Neural cell (in vitro differentiated cells): Measurements from ENCODE around the gene PCSK4. TPM values are rescaled to one million over a fixed set of nuclear protein-coding genes. Genes with fewer than 3 reads are reported as not detected.
"Not testable (repeated sequence)": the region's sequence is repeated elsewhere in the genome, so short reads cannot be mapped to it uniquely, and the experiment has no call there.

Experiments used
- H2AFZ ChIP-seq: fragments of 200-600, 300-800 bp; sonication (generic), shearing (Covaris generic); 2 replicates; pipeline ENCODE4 v1.6.0; 2014; ENCODE audit warnings: low read depth, mild to moderate bottlenecking, antibody characterized with exemption, low read length, moderate library complexity
- H3F3A ChIP-seq: fragments of 200-600 bp; shearing (Covaris generic); 2 replicates; pipeline ENCODE4 v1.6.1; 2016; ENCODE audit warnings: mild to moderate bottlenecking, moderate library complexity, mixed read lengths, antibody characterized with exemption, low read length; ENCODE audit not compliant: insufficient read depth, poor library complexity, severe bottlenecking
- H3K27ac ChIP-seq: fragments of 200-600, 300-800 bp; sonication (generic), shearing (Covaris generic); 2 replicates; pipeline ENCODE4 v1.5.1; 2014; ENCODE audit warnings: mild to moderate bottlenecking, low read length, moderate library complexity
- H3K27me3 ChIP-seq: fragments of 300-800, 200-600 bp; sonication (generic), shearing (Covaris generic); 2 replicates; pipeline ENCODE4 v1.6.0; 2014; ENCODE audit warnings: mild to moderate bottlenecking, low read depth, low read length, moderate library complexity; ENCODE audit not compliant: insufficient read depth
- H3K36me3 ChIP-seq: fragments of 300-800, 200-600 bp; sonication (generic), shearing (Covaris generic); 2 replicates; pipeline ENCODE4 v1.5.1; 2014; ENCODE audit warnings: mild to moderate bottlenecking, antibody characterized with exemption, low read length, moderate library complexity; ENCODE audit not compliant: insufficient read depth
- H3K4me2 ChIP-seq: fragments of 300-800, 200-600 bp; sonication (generic), shearing (Covaris generic); 2 replicates; pipeline ENCODE4 v1.6.0; 2014; ENCODE audit warnings: mild to moderate bottlenecking, low read length
- H3K4me3 ChIP-seq: fragments of 300-800, 200-600 bp; sonication (generic), shearing (Covaris generic); 2 replicates; pipeline ENCODE4 v1.5.1; 2014; ENCODE audit warnings: mild to moderate bottlenecking, low read length, moderate library complexity
- H3K79me2 ChIP-seq: fragments of 200-600 bp; shearing (Covaris generic); replicated peaks from 2 replicates; pipeline ENCODE4 v1.6.0; 2014; ENCODE audit warnings: mild to moderate bottlenecking, low read length, moderate library complexity; ENCODE audit not compliant: insufficient read depth
- H3K9ac ChIP-seq: fragments of 300-800, 200-600 bp; sonication (generic), shearing (Covaris generic); 2 replicates; pipeline ENCODE4 v1.6.1; 2016; ENCODE audit warnings: mild to moderate bottlenecking, low read length, mixed read lengths
- H3K9me2 ChIP-seq: fragments of 200-600 bp; shearing (Covaris generic); 2 replicates; pipeline ENCODE4 v1.6.1; 2016; ENCODE audit warnings: mild to moderate bottlenecking, low read length, mixed read lengths; ENCODE audit not compliant: insufficient read depth
- H3K9me3 ChIP-seq: fragments of 200-600, 300-800 bp; sonication (generic), shearing (Covaris generic); 2 replicates; pipeline ENCODE4 v1.6.1; 2016; ENCODE audit warnings: mild to moderate bottlenecking, mixed run types, low read length, moderate library complexity, mixed read lengths
- H4K20me1 ChIP-seq: fragments of 200-600 bp; shearing (Covaris generic); 2 replicates; pipeline ENCODE4 v1.6.1; 2016; ENCODE audit warnings: mild to moderate bottlenecking, mixed run types; ENCODE audit not compliant: insufficient read depth
- CTCF ChIP-seq: fragments of 450-650 bp; IDR thresholded peaks from 2 replicates; pipeline ENCODE4 v1.5.1; 2014; ENCODE audit warnings: antibody characterized with exemption, mild to moderate bottlenecking, moderate library complexity; ENCODE audit not compliant: poor library complexity, severe bottlenecking
- EP300 ChIP-seq: fragments of 450-650 bp; conservative IDR thresholded peaks from 2 replicates; pipeline ENCODE4 v1.6.1; 2014; ENCODE audit warnings: antibody characterized with exemption, mild to moderate bottlenecking, moderate library complexity; ENCODE audit not compliant: poor library complexity, severe bottlenecking
- EZH2 ChIP-seq: fragments of 200-600, 300-800 bp; shearing (Covaris generic), sonication (generic); IDR thresholded peaks from 2 replicates; pipeline ENCODE4 v1.6.1; 2014; ENCODE audit warnings: antibody characterized with exemption, low read length, borderline replicate concordance, mild to moderate bottlenecking; ENCODE audit not compliant: insufficient read depth, poor library complexity, severe bottlenecking
- MXI1 ChIP-seq: fragments of 450-650 bp; conservative IDR thresholded peaks from 2 replicates; pipeline ENCODE4 v1.6.1; 2014; ENCODE audit warnings: antibody characterized with exemption, mild to moderate bottlenecking; ENCODE audit not compliant: poor library complexity, severe bottlenecking
- POLR2AphosphoS5 ChIP-seq: IDR thresholded peaks from 2 replicates; pipeline ENCODE4 v1.6.1; 2012
- RAD21 ChIP-seq: fragments of 450-650 bp; conservative IDR thresholded peaks from 2 replicates; pipeline ENCODE4 v1.6.1; 2014; ENCODE audit warnings: antibody characterized with exemption, mild to moderate bottlenecking, moderate library complexity
- REST ChIP-seq: IDR thresholded peaks from 2 replicates; pipeline ENCODE4 v1.6.1; 2012; ENCODE audit warnings: borderline replicate concordance
- SMC3 ChIP-seq: fragments of 450-650 bp; conservative IDR thresholded peaks from 2 replicates; pipeline ENCODE4 v1.6.1; 2014; ENCODE audit warnings: antibody characterized with exemption, mild to moderate bottlenecking, moderate library complexity; ENCODE audit not compliant: poor library complexity
- TAF1 ChIP-seq: IDR thresholded peaks from 2 replicates; pipeline ENCODE4 v1.6.1; 2012; ENCODE audit warnings: low read depth
- polyA plus RNA-seq: library from polyadenylated mRNA; depleted of rRNA; stranded (reverse); fragments of >200 nt; gene quantifications from 2 replicates; pipeline ENCODE4 v1.2.3, GENCODE V29; 2014

PCSK4 gene
- polyA plus RNA-seq, 1 donor from 2014 or later = 11.8 TPM

GRCh38 chr19:1520203-1520780 lies 30.1 kb upstream of the PCSK4 start:
- peaks cover 24% of the 10 kb centered on the region for H3K27me3 ChIP-seq
- no peak overlapping the region for H3K4me3 ChIP-seq
- no peaks in the 10 kb centered on the region for H4K20me1 ChIP-seq

GRCh38 chr19:1519802-1520201 lies 29.7 kb upstream of the PCSK4 start:
- not testable (repeated sequence) for H3K79me2 ChIP-seq, H3K4me3 ChIP-seq, H3K9ac ChIP-seq, H3K36me3 ChIP-seq, H3K9me2 ChIP-seq, H3F3A ChIP-seq, H3K4me2 ChIP-seq, H3K9me3 ChIP-seq, H4K20me1 ChIP-seq, H3K27ac ChIP-seq, H2AFZ ChIP-seq
- H3K27me3 ChIP-seq = peaks cover 19% of the 10 kb centered on the region

More at GRCh38 chr19:1520203-1520780, 30.1 kb upstream of the PCSK4 start:
- H3K4me2 ChIP-seq = no peak overlapping the region
- H3K9me3 ChIP-seq = no peaks in the 10 kb centered on the region
- no peak overlapping the region for H3K9ac ChIP-seq
- H3K27ac ChIP-seq = no peak overlapping the region
- no peaks in the 10 kb centered on the region for H3K36me3 ChIP-seq
- no peaks in the 10 kb centered on the region for H3K79me2 ChIP-seq
- no peak for TF ChIP-seq POLR2AphosphoS5
- TF ChIP-seq EP300 = no peak
- no peak for TF ChIP-seq TAF1
- no peak for TF ChIP-seq EZH2
- TF ChIP-seq RAD21 = no peak
- no peak for TF ChIP-seq CTCF
- no peak for TF ChIP-seq REST
- TF ChIP-seq MXI1 = no peak
- TF ChIP-seq SMC3 = no peak
- no peaks in the 10 kb centered on the region for H3K9me2 ChIP-seq
- H2AFZ ChIP-seq = no peak overlapping the region
- no peaks in the 10 kb centered on the region for H3F3A ChIP-seq

- Histone ChIP-seq H3K9me3 (no peaks in the 10 kb centered on the region), H3F3A (no peaks in the 10 kb centered on the region), H3K36me3 (no peaks in the 10 kb centered on the region), H3K79me2 (no peaks in the 10 kb centered on the region), H3K27me3 (peaks cover 12% of the 10 kb centered on the region), H3K4me2 (no peak overlapping the region), H2AFZ (no peak overlapping the region), H3K9ac (no peak overlapping the region), H3K27ac (no peak overlapping the region), H3K4me3 (no peak overlapping the region), H3K9me2 (no peaks in the 10 kb centered on the region), H4K20me1 (no peaks in the 10 kb centered on the region)
- TF ChIP-seq CTCF (no peak), EZH2 (no peak), MXI1 (no peak), REST (no peak)
Observed at GRCh38 chr19:1518471-1518870, 28.3 kb upstream of the PCSK4 start.
